HEK293 (cell line): ENCODE measurements around the gene AZIN2.

Experiments used
- CTCF ChIP-seq: fragments of 450-650 bp; formaldehyde crosslinking; IDR thresholded peaks from 2 replicates; pipeline ENCODE4 v1.5.1; 2016; ENCODE audit warnings: missing biosample characterization, missing genetic modification characterization
- GLIS1 ChIP-seq: fragments of 450-650 bp; formaldehyde crosslinking; IDR thresholded peaks from 2 replicates; pipeline ENCODE4 v1.5.1; 2016; ENCODE audit warnings: missing biosample characterization, missing genetic modification characterization
- HOXA7 ChIP-seq: sonication (generic); formaldehyde crosslinking; IDR thresholded peaks from 2 replicates; pipeline ENCODE4 v1.8.1; 2022; ENCODE audit warnings: missing genetic modification reagents, borderline replicate concordance
- PRDM10 ChIP-seq: fragments of 450-650 bp; formaldehyde crosslinking; IDR thresholded peaks from 2 replicates; pipeline ENCODE4 v1.5.1; 2016; ENCODE audit warnings: missing biosample characterization, missing genetic modification characterization
- YY1 ChIP-seq: fragments of 450-650 bp; formaldehyde crosslinking; IDR thresholded peaks from 2 replicates; pipeline ENCODE4 v1.5.1; 2018; ENCODE audit warnings: missing biosample characterization, missing genetic modification characterization
- ZNF121 ChIP-seq: fragments of 450-650 bp; formaldehyde crosslinking; IDR thresholded peaks from 2 replicates; pipeline ENCODE4 v1.5.1; 2016; ENCODE audit warnings: missing biosample characterization, missing genetic modification characterization
- ZNF23 ChIP-seq: fragments of 450-650 bp; formaldehyde crosslinking; IDR thresholded peaks from 2 replicates; pipeline ENCODE4 v1.5.1; 2016; ENCODE audit warnings: missing biosample characterization, missing genetic modification characterization, borderline replicate concordance
- ZNF292 ChIP-seq: fragments of 450-650 bp; formaldehyde crosslinking; IDR thresholded peaks from 2 replicates; pipeline ENCODE4 v1.5.1; 2016; ENCODE audit warnings: low read depth, missing biosample characterization, missing genetic modification characterization, borderline replicate concordance
- ZNF37A ChIP-seq: fragments of 450-650 bp; IDR thresholded peaks from 2 replicates; pipeline ENCODE4 v1.5.1; 2018; ENCODE audit warnings: missing biosample characterization, missing genetic modification characterization
- TF ChIP-seq, protein P1 (sequence below): fragments of 450-650 bp; IDR thresholded peaks from 2 replicates; pipeline ENCODE4 v1.5.1; 2018; ENCODE audit warnings: missing biosample characterization, missing genetic modification characterization

GRCh38 chr1:33167650-33168447 lies 86.9 kb downstream of the AZIN2 start:
- TF ChIP-seq CTCF (tag by site-specific recombination): no peak
- TF ChIP-seq, protein P1, sequence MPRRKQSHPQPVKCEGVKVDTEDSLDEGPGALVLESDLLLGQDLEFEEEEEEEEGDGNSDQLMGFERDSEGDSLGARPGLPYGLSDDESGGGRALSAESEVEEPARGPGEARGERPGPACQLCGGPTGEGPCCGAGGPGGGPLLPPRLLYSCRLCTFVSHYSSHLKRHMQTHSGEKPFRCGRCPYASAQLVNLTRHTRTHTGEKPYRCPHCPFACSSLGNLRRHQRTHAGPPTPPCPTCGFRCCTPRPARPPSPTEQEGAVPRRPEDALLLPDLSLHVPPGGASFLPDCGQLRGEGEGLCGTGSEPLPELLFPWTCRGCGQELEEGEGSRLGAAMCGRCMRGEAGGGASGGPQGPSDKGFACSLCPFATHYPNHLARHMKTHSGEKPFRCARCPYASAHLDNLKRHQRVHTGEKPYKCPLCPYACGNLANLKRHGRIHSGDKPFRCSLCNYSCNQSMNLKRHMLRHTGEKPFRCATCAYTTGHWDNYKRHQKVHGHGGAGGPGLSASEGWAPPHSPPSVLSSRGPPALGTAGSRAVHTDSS (tag by site-specific recombination): no peak
- no peak for TF ChIP-seq YY1 (tag by site-specific recombination)
- no peak for TF ChIP-seq GLIS1 (tag by site-specific recombination)
- TF ChIP-seq ZNF121 (tag by site-specific recombination): no peak
- no peak for TF ChIP-seq PRDM10 (tag by site-specific recombination)
- TF ChIP-seq ZNF292: no peak
- TF ChIP-seq ZNF23 (tag by site-specific recombination): no peak
- TF ChIP-seq HOXA7: no peak
- no peak for TF ChIP-seq ZNF37A (tag by site-specific recombination)
